Esophagus squamous epithelium (tissue), 5 donors: Measurements from ENCODE around the gene STRIP2. TPM values are rescaled to one million over a fixed set of nuclear protein-coding genes. Genes with fewer than 3 reads are reported as not detected.

ENCODE experiments used
- DNase-seq: peaks from one replicate; lab custom pipeline; 2025; lab: John Stamatoyannopoulos, UW
- H3K27ac ChIP-seq, 4 donors: fragments of 200-600 bp; sonication (generic); one replicate each; pipeline ENCODE4 v1.5.1; 2016 to 2019; ENCODE audit warnings: mild to moderate bottlenecking in 1 of 4
- H3K27me3 ChIP-seq, 4 donors: fragments of 200-600 bp; sonication (generic); 1 replicate in 3 of 4; 2 replicates in 1 of 4; pipeline versions ENCODE4 v1.5.1 to v1.6.0; 2017 to 2021; ENCODE audit warnings: antibody characterized with exemption in 1 of 4
- H3K36me3 ChIP-seq, 3 donors: fragments of 200-600 bp; sonication (generic); one replicate each; pipeline ENCODE4 v1.5.1; 2016 to 2019
- H3K4me1 ChIP-seq, 3 donors: fragments of 200-600 bp; sonication (generic); one replicate each; pipeline ENCODE4 v1.5.1; 2017 to 2019
- H3K4me3 ChIP-seq, 4 donors: fragments of 200-600 bp; sonication (generic); 1 replicate in 3 of 4; 2 replicates in 1 of 4; pipeline ENCODE4 v1.5.1; 2016 to 2019; ENCODE audit warnings: mild to moderate bottlenecking in 2 of 4, moderate library complexity in 1 of 4
- H3K9me3 ChIP-seq, 3 donors: fragments of 200-600 bp; sonication (generic); one replicate each; pipeline ENCODE4 v1.5.1; 2016 to 2019
- CTCF ChIP-seq, 6 experiments: fragments of 450-650 bp in 4 of 6; fragments of 200-600 bp in 2 of 6; sonication (generic) in 2 of 6; IDR thresholded peaks; one replicate each; pipeline ENCODE4 v1.5.1; 2016 to 2019; ENCODE audit warnings: antibody characterized with exemption in 6 of 6, mild to moderate bottlenecking in 4 of 6, moderate library complexity in 4 of 6
- POLR2A ChIP-seq, 4 donors: fragments of 450-650 bp; IDR thresholded peaks; one replicate each; pipeline ENCODE4 v1.6.1; 2017; ENCODE audit warnings: antibody characterized with exemption in 4 of 4, mild to moderate bottlenecking in 4 of 4, moderate library complexity in 3 of 4
- WGBS, 2 donors: methylation state at CpG; one replicate each; pipeline ENCODE4 v1.1.5; 2018; 5-methylcytosine and 5-hydroxymethylcytosine counted together
- intact Hi-C: fragments of 100-400 bp; cut with DNase I; formaldehyde crosslinking; loops from one replicate; pipeline ENCODE4 v1.15.0; 2022
- total RNA-seq, 4 donors: library from RNA; depleted of rRNA; stranded (reverse); fragments of >200 nt; gene quantifications; one replicate each; pipeline ENCODE4 v1.1.0, GENCODE V29; 2016
- donor health status: DM: yes; HTN: yes; CAD: no.

Gene STRIP2
- total RNA-seq, 4 donors from 2014 or later: 0.76 to 6.3 (median 1.5) TPM

GRCh38 chr7:129437190-129437589, 3.0 kb downstream of the STRIP2 start:
- H3K4me3 ChIP-seq: no peak overlapping the region
- peaks cover 0 to 31% (median 13%) of the 10 kb centered on the region in 3 donors for H3K4me1 ChIP-seq
- no peaks in the 10 kb centered on the region for H3K36me3 ChIP-seq
- intact Hi-C loops: no loop called here
- no peak for DNase-seq
- H3K27me3 ChIP-seq: peaks cover 0 to 36% (median 0%) of the 10 kb centered on the region in 4 donors
- 87 to 88% methylated on average over 5 of the region's 5 CpGs for WGBS, 2 donors
- H3K9me3 ChIP-seq: no peaks in the 10 kb centered on the region
- H3K27ac ChIP-seq: no peak overlapping the region
- no peak for TF ChIP-seq POLR2A (IDR thresholded peaks at IDR 0.05)
- no peak for TF ChIP-seq CTCF (IDR thresholded peaks at IDR 0.05)

- 88 to 96% methylated on average over 6 of the region's 6 CpGs for WGBS, 2 donors
- intact Hi-C loops: no loop called here
- H3K27me3 ChIP-seq: peaks cover 0 to 25% (median 0%) of the 10 kb centered on the region in 4 donors
- TF ChIP-seq POLR2A (IDR thresholded peaks at IDR 0.05) (no peak), CTCF (IDR thresholded peaks at IDR 0.05) (no peak)
- H3K27ac ChIP-seq: no peak overlapping the region
- H3K4me1 ChIP-seq: peaks cover 0 to 24% (median 11%) of the 10 kb centered on the region in 3 donors
- DNase-seq: no peak
- no peak overlapping the region for H3K4me3 ChIP-seq
- H3K9me3 ChIP-seq: no peaks in the 10 kb centered on the region
- no peaks in the 10 kb centered on the region for H3K36me3 ChIP-seq
These were observed 4.1 kb downstream of the STRIP2 start for GRCh38 chr7:129438281-129438838.

GRCh38 chr7:129438839-129439651, 4.8 kb downstream of the STRIP2 start:
- TF ChIP-seq CTCF (IDR thresholded peaks at IDR 0.05) (no peak), POLR2A (IDR thresholded peaks at IDR 0.05) (no peak)
- intact Hi-C loops: no loop called here
- Histone ChIP-seq H3K36me3 (no peaks in the 10 kb centered on the region), H3K4me1 (peaks cover 0 to 20% (median 7%) of the 10 kb centered on the region in 3 donors), H3K4me3 (no peak overlapping the region), H3K27ac (no peak overlapping the region), H3K9me3 (no peaks in the 10 kb centered on the region), H3K27me3 (peaks cover 0 to 22% (median 0%) of the 10 kb centered on the region in 4 donors)
- 23 to 42% methylated on average over 5 of the region's 5 CpGs for WGBS, 2 donors
- no peak for DNase-seq

- TF ChIP-seq CTCF (IDR thresholded peaks at IDR 0.05) (no peak), POLR2A (IDR thresholded peaks at IDR 0.05) (no peak)
- no peaks in the 10 kb centered on the region for H3K36me3 ChIP-seq
- peaks cover 0 to 17% (median 0%) of the 10 kb centered on the region in 4 donors for H3K27me3 ChIP-seq
- no peak overlapping the region for H3K4me3 ChIP-seq
- no peak for DNase-seq
- no peak overlapping the region for H3K27ac ChIP-seq
- no peaks in the 10 kb centered on the region for H3K9me3 ChIP-seq
- intact Hi-C loops: no loop called here
- WGBS, 2 donors: 86 to 89% methylated on average over 2 to 3 of the region's 3 CpGs
- H3K4me1 ChIP-seq: peaks cover 0 to 13% (median 1%) of the 10 kb centered on the region in 3 donors
These were observed 5.9 kb downstream of the STRIP2 start for GRCh38 chr7:129439963-129440625.
